ENCODE results near the gene NOP56. TPM values are rescaled to one million over a fixed set of nuclear protein-coding genes. Genes with fewer than 3 reads are reported as not detected.
"Not testable (repeated sequence)": the region's sequence is repeated elsewhere in the genome, so short reads cannot be mapped to it uniquely, and the experiment has no call there.

The NOP56 gene
- total and polyA plus RNA-seq, 2 donors (not counting 3 experiments of a cell fraction or from before 2014, with no cell fraction given), result 151 to 329 TPM

DNA sequence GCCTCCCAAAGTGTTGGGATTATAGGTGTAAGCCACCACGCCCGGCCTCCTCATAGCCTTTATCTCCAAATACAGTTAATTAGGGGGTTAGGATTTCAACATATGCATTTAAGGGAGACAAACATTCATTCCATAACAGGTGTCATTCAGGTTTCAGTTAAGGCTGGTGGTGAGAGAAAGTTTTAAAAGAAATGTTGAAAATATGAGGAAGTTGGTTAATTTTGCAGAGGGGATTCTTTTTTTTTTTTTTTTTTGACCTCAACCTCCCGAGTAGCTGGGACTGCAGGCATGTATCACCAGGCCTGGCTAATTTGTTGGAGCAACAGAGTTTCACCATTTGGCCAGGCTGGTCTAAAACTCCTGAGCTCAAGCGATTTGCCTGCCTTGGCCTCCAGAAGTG lies 27.6 kb downstream of the NOP56 start:
- Histone ChIP-seq H2AFZ (ENCODE audit: low read depth, low read length) (no peak overlapping the region), H3K4me1 (ENCODE audit: control insufficient read depth, extremely low read depth, insufficient read depth, low read length) (no peaks in the 10 kb centered on the region), H3K27ac (ENCODE audit: insufficient read depth, low read depth, low read length) (no peak overlapping the region), H3K9me1 (replicated peaks; ENCODE audit: control insufficient read depth, extremely low read depth, insufficient read depth, low read length) (no peaks in the 10 kb centered on the region), H3K9ac (replicated peaks; ENCODE audit: extremely low read depth, insufficient read depth, low read length) (no peak overlapping the region), H3K27me3 (ENCODE audit: control insufficient read depth in 2 of 2, insufficient read depth in 2 of 2, low read length in 2 of 2) (peaks cover 5% of the 10 kb centered on the region in 2 experiments), H3K4me2 (ENCODE audit: insufficient read depth, low read length) (no peak overlapping the region), H4K20me1 (replicated peaks; ENCODE audit: control insufficient read depth, extremely low read depth, insufficient read depth, low read length) (no peaks in the 10 kb centered on the region), H3K9me3 (replicated peaks; ENCODE audit: control insufficient read depth, insufficient read depth, low read length) (no peaks in the 10 kb centered on the region), H3K79me2 (ENCODE audit: control insufficient read depth, insufficient read depth, low read length) (no peaks in the 10 kb centered on the region), H3K4me3 (replicated peaks in 1 of 3; ENCODE audit: insufficient read depth in 1 of 3, low read depth in 1 of 3, low read length in 3 of 3) (no peak overlapping the region), H3K36me3 (ENCODE audit: control insufficient read depth in 2 of 2, extremely low read depth in 1 of 2, insufficient read depth in 2 of 2, low read length in 2 of 2) (no peaks in the 10 kb centered on the region)
- ChIA-PET CTCF (no interaction called here), POLR2A (no interaction called here)
- intact Hi-C loops (cut with micrococcal nuclease), result no loop called here
- no peak for DNase-seq (ENCODE audit: low read depth, low spot score)
- FAIRE-seq, result no peak
- BruUV-seq (replicated peaks), result no TSS peak
- TF ChIP-seq, protein P1, sequence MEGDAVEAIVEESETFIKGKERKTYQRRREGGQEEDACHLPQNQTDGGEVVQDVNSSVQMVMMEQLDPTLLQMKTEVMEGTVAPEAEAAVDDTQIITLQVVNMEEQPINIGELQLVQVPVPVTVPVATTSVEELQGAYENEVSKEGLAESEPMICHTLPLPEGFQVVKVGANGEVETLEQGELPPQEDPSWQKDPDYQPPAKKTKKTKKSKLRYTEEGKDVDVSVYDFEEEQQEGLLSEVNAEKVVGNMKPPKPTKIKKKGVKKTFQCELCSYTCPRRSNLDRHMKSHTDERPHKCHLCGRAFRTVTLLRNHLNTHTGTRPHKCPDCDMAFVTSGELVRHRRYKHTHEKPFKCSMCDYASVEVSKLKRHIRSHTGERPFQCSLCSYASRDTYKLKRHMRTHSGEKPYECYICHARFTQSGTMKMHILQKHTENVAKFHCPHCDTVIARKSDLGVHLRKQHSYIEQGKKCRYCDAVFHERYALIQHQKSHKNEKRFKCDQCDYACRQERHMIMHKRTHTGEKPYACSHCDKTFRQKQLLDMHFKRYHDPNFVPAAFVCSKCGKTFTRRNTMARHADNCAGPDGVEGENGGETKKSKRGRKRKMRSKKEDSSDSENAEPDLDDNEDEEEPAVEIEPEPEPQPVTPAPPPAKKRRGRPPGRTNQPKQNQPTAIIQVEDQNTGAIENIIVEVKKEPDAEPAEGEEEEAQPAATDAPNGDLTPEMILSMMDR (IDR thresholded peaks at IDR 0.05; ENCODE audit: extremely low read depth in 1 of 2, insufficient read depth in 1 of 2, low read depth in 1 of 2, low read length in 2 of 2), result no peak
- no peak for TF ChIP-seq GATA2 (IDR thresholded peaks at IDR 0.05; ENCODE audit: insufficient read depth, insufficient read length, low read depth, low read length)
- no peak for TF ChIP-seq POLR2A (IDR thresholded peaks at IDR 0.05; ENCODE audit: low read depth, low read length)
- no peak for TF ChIP-seq POLR2AphosphoS5 (IDR thresholded peaks at IDR 0.05; ENCODE audit: insufficient read depth, low read depth, low read length)
- no peak for TF ChIP-seq MYC (IDR thresholded peaks at IDR 0.05; ENCODE audit: low read depth, low read length)
- no peak for TF ChIP-seq FOS (IDR thresholded peaks at IDR 0.05; ENCODE audit: borderline replicate concordance, insufficient read depth, low read length)
- TF ChIP-seq EZH2 (IDR thresholded peaks at IDR 0.05; ENCODE audit: borderline replicate concordance, low read depth, low read length, severe bottlenecking), result no peak
- TF ChIP-seq, protein P2, sequence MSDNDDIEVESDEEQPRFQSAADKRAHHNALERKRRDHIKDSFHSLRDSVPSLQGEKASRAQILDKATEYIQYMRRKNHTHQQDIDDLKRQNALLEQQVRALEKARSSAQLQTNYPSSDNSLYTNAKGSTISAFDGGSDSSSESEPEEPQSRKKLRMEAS (IDR thresholded peaks at IDR 0.05; ENCODE audit: insufficient read depth, insufficient read length), result no peak
- dilution Hi-C loops (cut with MboI; ENCODE audit: extremely low pct_ligation_motif_present, low sequenced_read_pairs), result no loop called here

DNA sequence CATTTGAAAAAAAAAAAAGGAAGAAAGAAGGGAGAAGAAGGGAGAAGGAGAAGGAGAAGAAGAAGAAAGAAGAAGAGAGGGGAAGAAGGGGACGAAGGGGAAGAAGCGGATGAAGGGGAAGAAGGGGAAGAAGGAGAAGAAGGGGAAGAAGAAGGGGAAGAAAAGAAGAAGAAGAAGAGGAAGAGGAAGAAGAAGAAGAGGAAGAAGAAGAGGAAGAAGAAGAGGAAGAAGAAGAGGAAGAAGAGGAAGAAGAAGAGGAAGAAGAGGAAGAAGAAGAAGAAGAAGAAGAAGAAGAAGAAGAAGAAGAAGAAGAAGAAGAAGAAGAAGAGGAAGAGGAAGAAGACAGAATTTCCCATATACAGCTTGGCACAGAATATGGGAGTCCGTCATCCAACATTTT lies 29.6 kb downstream of the NOP56 start:
- H3K4me3 ChIP-seq (replicated peaks in 1 of 3; ENCODE audit: insufficient read depth in 1 of 3, low read depth in 1 of 3, low read length in 3 of 3); H3K9ac ChIP-seq (replicated peaks; ENCODE audit: extremely low read depth, insufficient read depth, low read length); POLR2A ChIA-PET; H3K4me1 ChIP-seq (ENCODE audit: control insufficient read depth, extremely low read depth, insufficient read depth, low read length); H3K79me2 ChIP-seq (ENCODE audit: control insufficient read depth, insufficient read depth, low read length); intact Hi-C loops (cut with micrococcal nuclease); H3K27ac ChIP-seq (ENCODE audit: insufficient read depth, low read depth, low read length); H2AFZ ChIP-seq (ENCODE audit: low read depth, low read length); DNase-seq (ENCODE audit: low read depth, low spot score); H3K9me3 ChIP-seq (replicated peaks; ENCODE audit: control insufficient read depth, insufficient read depth, low read length); FAIRE-seq; H4K20me1 ChIP-seq (replicated peaks; ENCODE audit: control insufficient read depth, extremely low read depth, insufficient read depth, low read length); CTCF ChIA-PET; BruUV-seq (replicated peaks); dilution Hi-C loops (cut with MboI; ENCODE audit: extremely low pct_ligation_motif_present, low sequenced_read_pairs); H3K9me1 ChIP-seq (replicated peaks; ENCODE audit: control insufficient read depth, extremely low read depth, insufficient read depth, low read length); H3K27me3 ChIP-seq (ENCODE audit: control insufficient read depth in 2 of 2, insufficient read depth in 2 of 2, low read length in 2 of 2); H3K4me2 ChIP-seq (ENCODE audit: insufficient read depth, low read length); H3K36me3 ChIP-seq (ENCODE audit: control insufficient read depth in 2 of 2, extremely low read depth in 1 of 2, insufficient read depth in 2 of 2, low read length in 2 of 2): not testable (repeated sequence)

DNA sequence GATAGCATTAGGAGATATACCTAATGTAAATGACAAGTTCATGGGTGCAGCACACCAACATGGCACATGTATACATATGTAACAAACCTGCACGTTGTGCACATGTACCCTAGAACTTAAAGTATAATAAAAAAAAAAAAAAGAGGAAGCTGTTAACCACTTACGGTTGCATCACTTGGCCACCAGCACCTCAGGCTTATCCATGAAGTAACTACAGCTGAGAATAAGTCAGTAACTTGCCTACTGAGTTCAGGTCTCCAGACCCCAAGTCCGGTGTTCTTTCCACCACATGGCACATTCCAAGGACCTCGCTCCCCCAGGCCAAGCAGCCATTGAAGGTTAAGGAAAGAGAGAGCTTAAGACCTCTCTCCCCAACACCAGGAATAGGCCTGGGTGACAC lies 32.4 kb downstream of the NOP56 start:
- H3K9me1 ChIP-seq (replicated peaks; ENCODE audit: control insufficient read depth, extremely low read depth, insufficient read depth, low read length); dilution Hi-C loops (cut with MboI; ENCODE audit: extremely low pct_ligation_motif_present, low sequenced_read_pairs); POLR2A ChIA-PET; intact Hi-C loops (cut with micrococcal nuclease); H3K4me3 ChIP-seq (replicated peaks in 1 of 3; ENCODE audit: insufficient read depth in 1 of 3, low read depth in 1 of 3, low read length in 3 of 3); FAIRE-seq; H4K20me1 ChIP-seq (replicated peaks; ENCODE audit: control insufficient read depth, extremely low read depth, insufficient read depth, low read length); H3K9me3 ChIP-seq (replicated peaks; ENCODE audit: control insufficient read depth, insufficient read depth, low read length); H2AFZ ChIP-seq (ENCODE audit: low read depth, low read length); H3K9ac ChIP-seq (replicated peaks; ENCODE audit: extremely low read depth, insufficient read depth, low read length); H3K36me3 ChIP-seq (ENCODE audit: control insufficient read depth in 2 of 2, extremely low read depth in 1 of 2, insufficient read depth in 2 of 2, low read length in 2 of 2); H3K4me2 ChIP-seq (ENCODE audit: insufficient read depth, low read length); H3K79me2 ChIP-seq (ENCODE audit: control insufficient read depth, insufficient read depth, low read length); H3K4me1 ChIP-seq (ENCODE audit: control insufficient read depth, extremely low read depth, insufficient read depth, low read length); BruUV-seq (replicated peaks); DNase-seq (ENCODE audit: low read depth, low spot score); H3K27ac ChIP-seq (ENCODE audit: insufficient read depth, low read depth, low read length): not testable (repeated sequence)
- peaks cover 8 to 14% of the 10 kb centered on the region in 2 experiments for H3K27me3 ChIP-seq (ENCODE audit: control insufficient read depth in 2 of 2, insufficient read depth in 2 of 2, low read length in 2 of 2)
- CTCF ChIA-PET, result interaction anchor here (0.9 to 3.2 kb wide), 3 partner anchors 9 to 68 kb away, joined by 5 to 15 read pairs (median 7); no protein-coding TSS in a partner anchor

All from endothelial cell of umbilical vein (primary cell).